Measurements from ENCODE around the gene GTF3C5.
"Not testable (repeated sequence)": the region's sequence is repeated elsewhere in the genome, so short reads cannot be mapped to it uniquely, and the experiment has no call there.

Gene GTF3C5

DNA sequence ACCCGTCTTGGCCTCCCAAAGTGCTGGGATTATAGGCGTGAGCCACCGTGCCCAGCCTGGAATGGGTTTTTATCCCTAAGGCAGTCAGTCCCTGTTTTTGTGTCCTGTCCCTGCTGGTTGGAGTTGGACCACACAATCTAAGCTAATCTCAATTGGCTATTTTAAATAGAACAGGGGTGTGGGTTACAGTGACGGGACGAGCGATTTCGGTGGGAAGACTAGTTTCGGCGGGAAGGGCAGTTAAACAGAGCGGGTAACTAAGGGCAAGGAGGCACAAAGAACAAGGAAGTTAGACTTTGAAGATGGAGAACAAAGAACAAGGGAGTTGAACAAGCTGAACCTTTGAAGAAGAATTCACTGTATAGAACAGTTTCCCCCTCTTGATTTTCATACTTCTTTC is 1.4 kb downstream of the GTF3C5 start:
- DNase-seq = no peak

DNA sequence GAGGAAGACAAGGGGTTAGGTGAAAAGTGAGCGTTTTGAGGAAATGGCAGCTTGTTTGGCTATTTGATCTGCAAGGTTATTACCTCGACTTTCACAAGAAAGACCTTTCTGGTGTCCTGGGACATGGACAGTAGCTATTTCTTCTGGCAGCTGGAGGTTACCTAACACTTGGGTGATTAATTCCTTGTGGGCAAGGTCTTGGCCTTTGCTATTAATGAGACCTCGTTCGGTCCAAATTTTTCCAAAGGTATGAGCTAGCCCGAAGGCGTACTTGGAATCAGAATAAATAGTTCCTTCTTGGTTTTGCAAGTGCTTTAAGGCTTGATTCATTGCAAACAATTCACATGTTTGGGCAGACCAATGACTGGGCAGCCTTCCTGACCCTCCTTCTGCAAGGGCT is 4.9 kb downstream of the GTF3C5 start:
- DNase-seq = no peak

DNA sequence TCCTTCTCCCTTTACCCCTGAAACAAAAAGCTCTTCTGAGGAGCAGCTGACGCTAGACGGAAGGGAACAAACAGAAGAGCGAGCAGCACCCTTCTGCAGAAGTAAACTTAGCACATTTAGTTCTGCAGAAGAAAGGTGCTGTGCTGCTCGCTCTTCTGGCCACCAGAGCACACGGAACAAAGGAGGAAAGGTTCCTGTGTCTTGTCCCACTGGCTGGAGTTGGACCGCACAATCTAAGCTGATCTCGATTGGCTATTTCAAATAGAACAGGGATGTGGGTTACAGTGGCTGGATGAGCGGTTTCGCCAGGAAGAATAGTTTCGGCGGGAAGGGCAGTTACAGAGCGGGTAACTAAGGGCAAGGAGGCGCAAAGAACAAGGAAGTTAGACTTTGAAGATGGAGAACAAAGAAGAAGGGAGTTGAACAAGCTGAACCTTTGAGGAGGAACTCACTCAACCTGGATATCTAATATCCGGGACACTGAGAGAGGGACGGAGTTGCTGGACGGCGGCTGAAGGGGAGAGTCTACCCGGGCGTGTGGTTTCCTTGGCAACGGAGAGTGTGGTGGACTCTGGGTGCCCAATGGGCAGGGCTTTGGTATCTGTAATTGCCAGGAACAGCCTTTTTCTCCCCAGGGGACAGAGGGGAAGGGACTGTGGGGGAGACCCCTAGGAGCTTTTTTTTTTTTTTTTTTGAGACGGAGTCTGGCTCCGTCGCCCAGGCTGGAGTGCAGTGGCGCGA is 7.1 kb downstream of the GTF3C5 start:
- DNase-seq = no peak

DNA sequence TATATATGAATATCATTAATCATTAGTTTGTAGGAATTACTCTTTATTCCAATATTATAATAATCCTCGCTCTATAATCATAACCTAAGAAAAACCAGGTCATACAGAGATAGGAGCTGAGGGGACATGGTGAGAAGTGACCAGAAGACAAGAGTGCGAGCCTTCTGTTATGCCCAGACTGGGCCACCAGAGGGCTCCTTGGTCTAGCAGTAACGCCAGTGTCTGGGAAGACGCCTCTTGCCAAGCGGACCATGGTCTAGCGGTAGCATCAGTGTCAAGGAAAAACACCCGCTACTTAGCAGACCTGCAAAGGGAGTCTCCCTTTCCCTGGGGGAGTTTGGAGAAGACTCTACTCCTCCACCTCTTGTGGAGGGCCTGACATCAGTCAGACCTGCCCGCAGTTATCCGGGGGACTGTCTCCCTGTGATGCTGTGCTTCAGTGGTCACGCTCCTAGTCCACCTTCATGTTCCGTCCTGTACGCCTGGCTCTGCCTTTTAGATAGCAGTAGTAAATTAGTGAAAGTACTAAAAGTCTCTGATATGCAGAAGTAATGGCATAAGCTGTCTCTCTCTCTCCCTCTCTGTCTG is 10.2 kb downstream of the GTF3C5 start:
- not testable (repeated sequence) for DNase-seq

DNA sequence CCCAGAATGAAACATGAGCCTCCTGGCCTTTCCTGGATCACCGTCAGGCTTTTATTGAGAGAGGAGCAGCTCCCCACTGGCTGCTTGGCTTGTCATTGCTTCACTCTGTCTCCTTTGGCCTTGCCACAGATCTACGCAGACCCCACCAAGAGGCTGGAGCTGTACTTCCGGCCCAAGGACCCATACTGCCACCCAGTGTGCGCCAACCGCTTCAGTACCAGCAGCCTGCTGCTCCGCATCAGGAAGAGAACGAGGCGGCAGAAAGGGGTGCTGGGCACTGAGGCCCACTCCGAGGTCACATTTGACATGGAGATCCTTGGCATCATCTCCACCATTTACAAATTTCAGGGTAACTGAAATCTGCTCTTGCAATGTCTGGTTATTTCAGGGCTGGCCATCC is 11.2 kb downstream of the GTF3C5 start:
- no peak for DNase-seq

DNA sequence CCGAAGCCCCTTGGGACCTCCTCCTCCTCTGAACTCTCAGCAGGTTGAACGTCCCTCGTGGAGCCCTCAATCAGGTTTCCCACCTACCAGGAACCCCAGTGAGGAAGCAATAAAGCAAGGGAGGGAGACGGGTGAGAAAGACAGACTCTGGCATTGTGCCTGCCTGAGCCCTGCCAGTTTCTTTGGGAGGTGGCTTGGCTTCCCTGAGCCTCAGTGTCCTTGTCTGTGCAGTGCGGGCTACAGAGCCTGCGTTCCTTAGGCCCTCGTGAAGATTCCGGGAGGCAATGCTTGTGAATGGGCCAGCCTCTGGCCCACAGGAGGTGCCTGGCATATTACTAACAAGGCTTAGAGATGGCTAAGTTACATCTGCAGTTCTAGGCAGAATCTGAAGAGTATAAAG is 11.9 kb downstream of the GTF3C5 start:
- DNase-seq = no peak

DNA sequence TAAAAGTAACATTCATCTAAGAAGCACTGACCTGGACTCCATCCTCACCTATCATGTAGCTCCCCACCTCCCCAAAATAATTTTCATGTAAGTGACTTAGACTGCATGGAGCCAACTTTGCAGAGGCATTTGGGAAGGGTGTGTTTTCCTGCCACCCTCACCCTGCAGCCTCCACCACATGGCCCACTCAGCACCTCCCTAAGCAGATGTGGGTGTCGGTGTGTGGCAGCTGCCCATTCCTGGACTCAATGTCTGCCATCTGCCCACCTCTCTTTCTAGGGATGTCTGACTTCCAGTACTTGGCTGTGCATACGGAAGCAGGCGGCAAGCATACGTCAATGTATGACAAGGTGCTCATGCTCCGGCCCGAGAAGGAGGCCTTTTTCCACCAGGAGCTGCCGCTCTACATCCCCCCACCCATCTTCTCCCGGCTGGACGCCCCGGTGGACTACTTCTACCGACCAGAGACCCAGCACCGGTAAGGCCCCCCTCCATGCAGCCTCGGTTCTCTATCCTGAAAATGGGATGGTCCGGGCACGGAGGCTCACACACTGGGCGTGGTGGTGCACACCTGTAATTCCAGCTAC is 12.7 kb downstream of the GTF3C5 start:
- no peak for DNase-seq

DNA sequence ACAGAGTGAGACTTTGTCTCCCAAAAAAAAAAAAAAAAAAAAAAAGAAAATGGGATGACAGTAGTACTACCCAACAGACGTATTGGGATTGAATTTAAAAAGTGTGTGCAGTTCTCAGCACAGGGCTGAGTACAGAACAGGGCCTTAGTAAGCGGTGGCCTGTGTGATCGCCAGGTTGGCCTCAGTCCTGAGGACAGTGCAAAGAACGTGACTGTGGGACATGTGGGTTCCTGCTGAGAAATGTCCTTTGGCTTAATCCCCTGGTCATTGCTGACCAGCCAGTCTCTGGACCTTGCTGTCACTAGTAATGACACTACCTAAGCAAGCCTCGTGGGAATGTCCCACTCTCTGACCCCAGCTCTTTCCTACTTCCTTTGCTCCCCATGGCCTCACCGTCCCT is 13.3 kb downstream of the GTF3C5 start:
- no peak for DNase-seq

DNA sequence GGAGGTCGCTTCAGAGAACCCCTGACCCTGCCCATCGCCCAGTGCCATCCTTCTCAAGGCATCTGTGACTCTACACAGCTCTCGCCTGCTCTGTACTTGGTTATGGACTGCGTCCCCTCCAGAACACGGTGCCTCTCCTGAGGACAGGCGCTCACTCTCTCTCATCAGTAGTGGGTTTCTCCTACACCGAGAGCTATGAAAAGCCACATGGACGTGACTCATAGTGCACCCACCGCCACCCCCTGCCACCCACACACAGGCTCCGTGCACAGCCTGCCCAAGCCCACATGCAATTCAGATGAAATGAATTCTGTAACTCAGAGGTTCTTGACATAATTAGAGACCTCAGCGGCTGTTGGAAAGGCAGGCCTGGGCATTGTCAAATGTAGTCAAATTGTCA is 13.9 kb downstream of the GTF3C5 start:
- no peak for DNase-seq

DNA sequence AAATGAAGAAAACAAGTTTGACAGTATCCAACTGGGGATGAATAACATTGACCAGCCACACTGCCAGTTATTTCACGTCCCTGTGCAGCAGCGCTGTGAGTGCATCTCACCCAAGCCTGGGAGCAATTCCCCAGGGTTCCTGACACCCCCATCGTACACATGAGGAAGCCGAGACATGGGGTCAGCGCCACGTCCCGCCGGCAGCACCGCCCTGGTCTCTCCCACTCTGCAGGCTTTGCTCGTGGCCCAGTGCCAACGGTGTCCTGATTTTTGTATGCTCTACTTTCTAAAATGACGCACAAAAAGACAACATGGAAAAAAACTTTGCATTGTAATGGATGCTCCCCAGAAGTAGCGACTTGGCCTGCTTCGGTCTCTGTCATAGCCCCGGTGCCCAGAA is 14.3 kb downstream of the GTF3C5 start:
- DNase-seq = no peak

DNA sequence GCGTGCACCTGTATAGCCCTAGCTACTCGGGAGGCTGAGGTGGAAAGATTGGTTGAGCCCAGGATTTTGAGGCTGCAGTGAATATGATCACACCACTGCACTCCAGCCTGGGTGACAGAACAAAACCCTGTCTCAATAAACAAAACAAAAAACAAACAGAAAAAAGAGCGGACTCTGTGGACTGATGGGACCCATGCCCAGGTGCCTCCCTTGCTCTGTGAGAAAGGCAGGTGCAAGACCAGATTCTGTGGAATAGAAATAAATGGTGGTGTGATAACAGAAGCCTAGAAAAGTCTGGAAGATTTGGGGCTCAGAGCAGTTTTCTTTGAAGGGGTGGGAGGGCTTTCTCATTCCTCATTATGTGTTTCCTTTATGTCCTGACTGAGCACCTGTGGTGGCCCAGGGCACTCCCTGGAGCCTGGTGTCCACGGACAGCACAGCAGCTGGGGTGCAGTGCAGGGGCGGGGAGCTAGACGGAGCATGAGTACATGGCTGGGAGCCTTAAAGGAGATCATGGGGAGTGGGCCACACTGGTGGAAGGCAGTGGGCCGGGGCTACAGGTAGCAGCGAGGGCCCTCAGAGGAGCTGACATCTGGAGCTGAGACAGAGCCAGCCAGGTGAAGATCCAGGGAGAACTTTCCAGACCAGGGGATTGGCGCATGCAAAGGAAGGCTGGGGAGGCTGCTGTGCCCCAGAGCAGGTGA is 15.6 kb downstream of the GTF3C5 start:
- DNase-seq = no peak

DNA sequence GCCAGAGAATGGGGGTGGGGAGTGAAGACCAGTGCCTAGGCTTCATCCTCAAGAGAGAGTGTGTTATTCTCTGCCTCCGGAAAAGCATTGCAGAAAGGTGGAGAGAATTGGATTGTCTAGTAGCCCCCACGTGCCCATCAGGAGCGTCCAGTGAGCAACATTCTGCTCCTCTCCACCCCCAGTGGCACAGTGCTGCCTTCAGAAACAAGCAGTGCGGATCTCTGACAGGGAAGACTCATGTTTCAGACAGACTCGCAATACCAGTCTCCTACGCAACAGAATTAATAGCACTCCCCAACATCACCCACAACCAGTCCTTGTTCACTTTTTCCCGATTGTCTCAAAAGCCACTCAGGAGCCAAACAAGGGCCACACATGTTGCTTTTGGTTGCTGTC is 16.1 kb downstream of the GTF3C5 start:
- DNase-seq = no peak

DNA sequence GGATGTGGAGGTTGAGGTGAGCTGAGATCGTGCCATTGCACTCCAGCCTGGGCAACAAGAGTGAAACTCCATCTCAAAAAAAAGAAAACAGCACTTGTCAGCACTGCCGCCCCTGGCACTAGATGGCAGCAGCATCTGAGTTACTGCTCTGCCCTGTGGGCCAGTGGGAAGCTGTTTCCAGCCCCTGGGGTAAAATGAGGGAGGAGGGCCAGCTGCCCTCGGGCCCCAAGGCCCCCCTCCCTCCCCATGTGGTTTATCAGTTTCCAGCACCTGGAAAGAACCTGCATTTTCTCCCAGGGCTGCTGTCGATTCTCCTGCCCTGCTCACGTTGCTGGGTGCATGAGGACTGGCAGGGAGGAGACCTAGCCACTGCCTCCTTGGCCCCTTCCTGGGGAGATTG is 17.8 kb downstream of the GTF3C5 start:
- DNase-seq = no peak

DNA sequence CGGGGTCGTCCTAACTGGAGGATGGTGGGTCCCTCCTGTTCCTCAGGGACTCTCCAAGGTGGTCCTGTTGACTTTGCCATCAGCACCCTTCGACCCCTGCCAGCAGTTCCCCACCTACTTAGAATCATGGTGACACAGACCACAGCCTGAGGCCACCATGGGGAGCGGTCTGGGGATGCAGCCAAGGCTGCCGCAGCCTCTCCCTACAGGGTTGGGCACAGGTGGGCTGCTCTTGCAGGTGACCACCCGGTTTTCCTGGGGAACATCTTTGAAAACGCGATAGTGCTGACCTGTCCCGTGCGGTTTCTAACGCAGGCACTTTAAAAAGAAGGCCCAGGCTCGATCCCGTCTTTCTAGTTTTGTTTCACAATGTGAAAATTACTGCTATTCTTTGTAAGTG is 18.2 kb downstream of the GTF3C5 start:
- DNase-seq = no peak

DNA sequence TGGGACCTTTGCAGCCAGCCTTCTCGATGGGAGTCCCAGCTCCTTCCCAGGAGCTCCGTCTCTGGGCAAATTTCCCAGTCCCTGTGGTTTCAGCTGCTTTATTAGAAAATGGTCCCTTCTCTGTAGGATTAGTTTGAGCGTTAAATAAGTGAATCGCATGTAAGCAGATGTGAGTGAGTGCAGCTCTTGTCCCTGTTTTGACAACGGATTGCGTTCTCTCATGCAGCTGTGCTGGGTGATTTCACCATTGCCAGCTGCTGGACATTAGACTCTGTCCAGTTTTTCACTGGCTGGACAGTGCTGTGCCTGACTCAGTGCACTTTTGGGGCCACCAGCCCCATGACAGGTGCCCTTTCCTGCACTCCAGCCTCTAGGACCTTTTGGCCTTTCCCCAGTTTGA is 19.3 kb downstream of the GTF3C5 start:
- DNase-seq = no peak

DNA sequence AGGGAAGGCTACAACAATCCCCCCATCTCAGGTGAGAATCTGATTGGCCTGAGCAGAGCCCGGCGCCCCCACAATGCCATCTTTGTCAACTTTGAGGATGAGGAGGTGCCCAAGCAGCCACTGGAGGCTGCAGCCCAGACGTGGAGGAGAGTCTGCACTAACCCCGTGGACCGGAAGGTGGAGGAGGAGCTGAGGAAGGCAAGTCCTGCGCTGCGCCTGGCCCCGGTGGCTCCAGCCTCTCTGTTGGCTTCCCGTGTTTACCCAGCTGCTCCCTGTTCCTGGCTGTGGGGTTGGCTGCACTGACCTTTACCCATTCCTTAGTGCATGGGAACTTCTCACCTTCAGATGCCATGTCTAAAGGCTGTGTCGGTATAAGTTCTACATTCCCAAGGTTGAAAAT is 20.0 kb downstream of the GTF3C5 start:
- no peak for DNase-seq

DNA sequence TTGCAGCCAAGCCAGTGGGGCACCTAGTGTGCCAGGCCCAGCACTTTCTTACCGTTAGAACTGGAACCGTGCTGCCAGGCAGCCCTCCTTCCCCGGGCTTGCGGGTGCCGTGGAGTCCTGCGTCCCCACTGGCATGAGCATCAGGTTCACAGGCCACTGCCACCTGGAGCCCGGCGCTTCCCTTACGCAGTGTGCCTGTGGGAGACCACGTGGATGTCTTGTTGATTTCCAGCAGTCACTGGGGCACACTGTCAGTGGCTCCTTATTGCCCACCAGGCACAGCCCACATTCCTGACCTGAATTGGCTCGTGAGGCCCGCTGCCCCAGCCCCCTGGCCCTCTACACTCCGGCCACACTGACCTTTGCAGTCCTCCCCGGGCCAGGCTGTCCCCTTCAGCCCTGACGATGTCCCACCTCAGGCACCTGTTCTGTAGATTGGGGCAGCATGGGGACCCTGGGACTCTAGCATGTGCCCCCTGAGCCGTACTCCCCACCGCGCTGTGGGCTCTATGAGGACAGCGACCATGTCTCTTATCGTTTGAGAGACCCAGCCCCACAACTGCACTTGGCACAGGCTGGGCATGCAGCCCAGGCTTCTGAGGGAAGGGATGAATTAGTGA is 20.6 kb downstream of the GTF3C5 start:
- no peak for DNase-seq

DNA sequence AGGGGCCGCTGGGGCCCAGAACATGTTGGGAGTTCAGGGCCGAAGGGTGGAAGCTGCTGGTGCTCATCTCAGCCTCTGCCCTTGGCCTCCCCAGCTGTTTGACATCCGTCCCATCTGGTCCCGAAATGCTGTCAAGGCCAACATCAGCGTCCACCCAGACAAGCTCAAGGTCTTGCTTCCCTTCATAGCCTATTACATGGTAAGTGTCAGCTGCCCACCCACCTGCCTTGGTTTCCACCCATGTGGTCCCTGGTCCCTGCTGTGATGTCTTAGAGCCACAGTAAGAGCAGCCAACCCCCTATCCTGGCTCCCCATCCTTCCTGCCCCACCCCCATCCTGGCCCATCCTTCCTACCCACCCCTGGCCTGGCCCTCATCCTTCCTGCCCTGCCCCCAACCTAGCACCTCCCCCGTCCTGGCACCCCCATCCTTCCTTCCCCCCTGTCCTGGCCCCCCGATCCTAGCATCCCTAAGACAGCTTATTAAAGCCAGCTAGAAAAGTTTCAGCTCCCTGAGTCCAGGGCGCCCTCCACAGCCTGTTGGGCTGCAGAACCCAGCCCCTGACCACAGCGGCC is 21.3 kb downstream of the GTF3C5 start:
- no peak for DNase-seq

DNA sequence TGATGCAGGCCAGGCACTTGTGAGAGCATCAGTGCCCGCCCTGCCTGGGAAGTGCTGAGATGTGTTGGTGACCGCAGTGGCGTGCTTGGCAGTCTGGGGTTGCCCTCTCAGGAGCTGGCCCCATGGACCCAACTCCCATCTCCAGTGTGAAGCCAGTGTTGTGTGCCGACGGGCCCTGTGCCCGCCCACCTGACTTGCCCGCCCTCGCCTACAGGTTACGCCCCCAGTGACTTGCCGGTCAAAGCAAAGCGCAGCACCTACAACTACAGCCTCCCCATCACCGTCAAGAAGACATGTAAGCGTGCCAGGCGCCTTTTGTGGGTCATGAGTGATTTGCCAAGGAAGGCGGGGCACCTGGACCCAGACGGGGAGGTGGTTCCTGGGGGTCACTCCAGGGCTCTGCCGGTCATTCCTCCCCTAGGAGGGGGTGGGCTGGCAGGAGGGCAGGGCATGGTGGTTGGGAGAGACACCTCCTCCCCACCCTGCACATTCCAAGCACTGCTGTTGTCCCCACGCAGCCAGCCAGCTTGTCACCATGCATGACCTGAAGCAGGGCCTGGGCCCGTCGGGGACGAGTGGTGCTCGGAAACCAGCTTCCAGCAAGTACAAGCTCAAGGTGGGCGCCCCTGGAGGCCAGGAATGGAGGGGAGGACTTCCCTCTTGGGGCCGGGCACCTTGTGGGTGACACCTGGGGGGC is 23.5 kb downstream of the GTF3C5 start:
- DNase-seq = no peak

DNA sequence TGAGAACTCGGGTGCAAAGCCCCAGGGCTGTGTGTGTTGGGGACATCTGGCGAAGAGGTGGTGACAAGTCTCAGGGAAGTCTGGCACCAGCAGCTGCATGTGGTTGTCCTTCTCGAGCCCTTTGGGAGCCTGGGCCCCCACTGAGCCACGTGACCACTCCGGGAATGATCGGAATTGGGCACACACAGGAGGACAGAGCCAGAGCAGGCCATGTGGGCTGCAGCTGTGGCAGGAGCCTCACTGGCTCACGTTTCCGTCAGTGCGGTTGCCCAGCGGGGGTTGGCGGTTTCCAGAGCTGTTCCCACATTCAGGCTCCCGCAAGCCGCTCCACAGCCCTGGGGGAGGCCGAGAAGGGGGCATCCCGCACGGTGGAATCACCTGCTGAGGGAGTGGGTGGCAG is 24.2 kb downstream of the GTF3C5 start:
- no peak for DNase-seq

DNA sequence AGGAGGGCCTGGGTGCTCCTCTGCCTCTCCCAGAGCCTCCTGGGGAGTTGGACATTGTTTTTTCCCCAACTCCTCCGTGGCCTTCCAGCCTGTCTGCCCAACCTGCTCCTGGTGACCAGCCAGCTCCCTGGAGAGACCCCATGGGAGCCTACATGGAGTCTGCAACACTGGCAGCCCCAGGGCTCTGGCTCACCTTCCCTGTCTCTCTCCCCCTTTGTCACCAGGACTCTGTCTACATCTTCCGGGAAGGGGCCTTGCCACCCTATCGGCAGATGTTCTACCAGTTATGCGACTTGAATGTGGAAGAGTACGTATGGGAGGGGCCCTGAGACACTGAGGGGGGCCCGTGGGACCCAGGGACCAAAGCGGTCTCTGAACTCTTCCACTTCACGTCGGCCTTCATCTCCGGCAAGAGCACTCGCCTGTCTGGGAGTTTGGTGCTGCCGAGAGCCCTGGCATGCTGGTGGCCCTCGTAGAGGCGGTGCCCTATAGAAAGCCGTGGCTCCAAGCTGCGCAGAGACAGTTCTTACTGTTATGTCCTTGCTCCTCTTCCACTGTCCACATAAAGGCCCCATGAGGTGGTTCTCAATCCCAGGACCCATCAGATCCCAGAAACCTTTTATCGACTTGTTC is 25.1 kb downstream of the GTF3C5 start:
- DNase-seq = no peak

DNA sequence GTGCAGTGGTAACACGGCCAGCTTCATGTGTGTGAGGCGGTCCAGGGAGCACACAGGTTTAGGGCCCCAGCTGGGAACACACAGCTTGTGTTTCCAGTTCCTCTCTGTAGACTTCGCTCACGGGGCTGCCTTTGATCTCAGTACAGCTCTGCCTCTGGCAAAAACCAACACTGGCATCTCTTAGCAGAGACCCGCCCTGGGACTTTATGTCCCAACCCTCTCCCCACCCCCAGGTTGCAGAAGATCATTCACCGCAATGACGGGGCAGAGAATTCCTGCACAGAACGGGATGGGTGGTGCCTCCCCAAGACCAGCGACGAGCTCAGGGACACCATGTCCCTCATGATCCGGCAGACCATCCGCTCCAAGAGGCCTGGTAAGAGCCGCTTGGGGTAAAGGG is 25.7 kb downstream of the GTF3C5 start:
- no peak for DNase-seq

All from kidney glomerular epithelial cell (primary cell).